BE2C (cell line): ENCODE measurements around the gene USP14.

ENCODE experiments used
- DNase-seq: peaks from one replicate; pipeline ENCODE4 v3.0.0-alpha.2; 2020
- H3K27me3 ChIP-seq: fragments of 250-450 bp; sonication (Bioruptor Pico); 2 replicates; pipeline ENCODE4 v1.5.1; 2020; ENCODE audit warnings: mild to moderate bottlenecking
- H3K36me3 ChIP-seq: fragments of 250-450 bp; sonication (Bioruptor Pico); 2 replicates; pipeline ENCODE4 v1.5.1; 2020; ENCODE audit warnings: mild to moderate bottlenecking
- H3K4me1 ChIP-seq: fragments of 250-450 bp; sonication (Bioruptor Pico); 2 replicates; pipeline ENCODE4 v1.5.1; 2020
- H3K4me3 ChIP-seq: 2 replicates; pipeline ENCODE4 v1.5.1; 2011; ENCODE audit warnings: low read depth, low read length
- H3K9me3 ChIP-seq: fragments of 250-450 bp; sonication (Bioruptor Pico); 2 replicates; pipeline ENCODE4 v1.5.1; 2020
- TF ChIP-seq, protein P1 (sequence below): IDR thresholded peaks from 2 replicates; pipeline ENCODE4 v1.5.1; 2012; ENCODE audit warnings: mild to moderate bottlenecking, low read depth, low read length

The USP14 gene

GRCh38 chr18:211582-211981 lies 53.2 kb downstream of the USP14 start:
- TF ChIP-seq, protein P1, sequence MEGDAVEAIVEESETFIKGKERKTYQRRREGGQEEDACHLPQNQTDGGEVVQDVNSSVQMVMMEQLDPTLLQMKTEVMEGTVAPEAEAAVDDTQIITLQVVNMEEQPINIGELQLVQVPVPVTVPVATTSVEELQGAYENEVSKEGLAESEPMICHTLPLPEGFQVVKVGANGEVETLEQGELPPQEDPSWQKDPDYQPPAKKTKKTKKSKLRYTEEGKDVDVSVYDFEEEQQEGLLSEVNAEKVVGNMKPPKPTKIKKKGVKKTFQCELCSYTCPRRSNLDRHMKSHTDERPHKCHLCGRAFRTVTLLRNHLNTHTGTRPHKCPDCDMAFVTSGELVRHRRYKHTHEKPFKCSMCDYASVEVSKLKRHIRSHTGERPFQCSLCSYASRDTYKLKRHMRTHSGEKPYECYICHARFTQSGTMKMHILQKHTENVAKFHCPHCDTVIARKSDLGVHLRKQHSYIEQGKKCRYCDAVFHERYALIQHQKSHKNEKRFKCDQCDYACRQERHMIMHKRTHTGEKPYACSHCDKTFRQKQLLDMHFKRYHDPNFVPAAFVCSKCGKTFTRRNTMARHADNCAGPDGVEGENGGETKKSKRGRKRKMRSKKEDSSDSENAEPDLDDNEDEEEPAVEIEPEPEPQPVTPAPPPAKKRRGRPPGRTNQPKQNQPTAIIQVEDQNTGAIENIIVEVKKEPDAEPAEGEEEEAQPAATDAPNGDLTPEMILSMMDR = no peak
- no peak for DNase-seq
- Histone ChIP-seq H3K4me3 (no peak overlapping the region), H3K36me3 (peaks cover 24% of the 10 kb centered on the region), H3K27me3 (no peaks in the 10 kb centered on the region), H3K9me3 (no peaks in the 10 kb centered on the region), H3K4me1 (no peaks in the 10 kb centered on the region)

DNA sequence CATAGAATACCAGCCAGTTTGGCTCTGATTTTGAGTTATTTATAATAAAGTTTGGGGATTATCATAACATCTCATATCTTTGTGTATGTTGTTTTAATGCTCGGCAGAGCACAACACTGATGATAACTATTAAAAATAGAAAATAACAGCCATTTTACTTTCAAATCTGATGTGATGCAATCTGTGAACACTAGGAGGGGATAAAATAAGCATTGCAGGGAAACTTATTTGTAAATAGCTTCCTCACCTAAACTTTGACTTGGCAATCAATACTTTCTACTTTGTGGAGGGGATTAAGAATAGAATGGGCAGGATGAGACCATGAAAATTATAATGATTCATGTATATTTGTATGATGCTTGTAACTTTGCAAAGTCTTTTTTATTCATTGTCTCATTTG lies 54.4 kb downstream of the USP14 start:
- Histone ChIP-seq H3K9me3 (no peaks in the 10 kb centered on the region), H3K4me1 (no peaks in the 10 kb centered on the region), H3K4me3 (no peak overlapping the region), H3K27me3 (no peaks in the 10 kb centered on the region), H3K36me3 (peaks cover 29% of the 10 kb centered on the region)
- no peak for DNase-seq
- TF ChIP-seq, protein P1 = no peak

GRCh38 chr18:213505-213904 lies 55.1 kb downstream of the USP14 start:
- TF ChIP-seq, protein P1 = no peak

GRCh38 chr18:213966-214365 lies 55.6 kb downstream of the USP14 start:
- Histone ChIP-seq H3K36me3 (peaks cover 33% of the 10 kb centered on the region), H3K4me3 (no peak overlapping the region), H3K9me3 (no peaks in the 10 kb centered on the region), H3K4me1 (no peaks in the 10 kb centered on the region), H3K27me3 (no peaks in the 10 kb centered on the region)
- TF ChIP-seq, protein P1 = no peak
- no peak for DNase-seq

More at GRCh38 chr18:213505-213904, 55.1 kb downstream of the USP14 start:
- Histone ChIP-seq H3K4me1 (no peaks in the 10 kb centered on the region), H3K4me3 (no peak overlapping the region), H3K36me3 (peaks cover 33% of the 10 kb centered on the region), H3K9me3 (no peaks in the 10 kb centered on the region), H3K27me3 (no peaks in the 10 kb centered on the region)
- DNase-seq = no peak

- Histone ChIP-seq H3K27me3 (no peaks in the 10 kb centered on the region), H3K9me3 (no peaks in the 10 kb centered on the region), H3K4me3 (no peak overlapping the region), H3K36me3 (peaks cover 33% of the 10 kb centered on the region), H3K4me1 (no peaks in the 10 kb centered on the region)
- TF ChIP-seq, protein P1 = no peak
- DNase-seq = no peak
Observed at GRCh38 chr18:215448-216010, 57.2 kb downstream of the USP14 start.

- TF ChIP-seq, protein P1 = no peak
- peaks cover 24% of the 10 kb centered on the region for H3K36me3 ChIP-seq
- no peaks in the 10 kb centered on the region for H3K9me3 ChIP-seq
- no peak overlapping the region for H3K4me3 ChIP-seq
- no peaks in the 10 kb centered on the region for H3K4me1 ChIP-seq
- DNase-seq = no peak
- H3K27me3 ChIP-seq = no peaks in the 10 kb centered on the region
Observed at GRCh38 chr18:217532-218336, 59.4 kb downstream of the USP14 start.
